ENCODE measurements around the gene ANKFN1.

The ANKFN1 gene

DNA sequence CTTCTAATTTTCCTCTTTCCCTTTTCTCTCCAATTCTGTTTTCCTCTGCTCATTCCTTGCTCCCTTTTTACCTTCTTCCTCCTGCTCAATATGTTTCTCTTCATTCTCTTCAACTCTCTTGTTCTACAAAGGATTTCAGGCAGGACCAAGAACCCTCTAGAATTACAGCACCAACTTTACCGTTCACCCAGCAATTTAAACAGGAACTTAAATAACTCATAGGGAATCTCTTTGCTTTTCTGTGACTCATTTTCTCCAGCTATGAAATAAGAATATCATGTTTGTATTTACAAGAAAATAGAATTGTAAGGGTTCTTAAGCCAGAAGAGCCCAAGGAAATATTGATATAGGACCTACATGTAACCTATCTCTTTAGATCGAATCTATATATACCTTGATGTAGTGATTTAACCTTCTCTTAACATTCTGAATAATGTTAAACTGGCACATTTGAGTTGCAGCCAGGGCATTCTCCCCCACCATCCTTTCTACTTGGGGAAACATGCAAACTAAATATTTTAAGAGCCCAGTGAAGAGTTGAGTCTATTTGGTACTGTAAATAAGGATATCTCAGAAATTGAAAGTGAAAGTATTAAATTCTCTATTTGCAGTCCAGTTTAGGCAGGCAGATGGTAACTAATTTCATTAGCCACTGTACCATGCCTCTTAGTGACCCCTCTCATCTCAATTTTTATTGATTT, 137.0 kb downstream of the ANKFN1 start:
- DNase-seq = no peak

DNA sequence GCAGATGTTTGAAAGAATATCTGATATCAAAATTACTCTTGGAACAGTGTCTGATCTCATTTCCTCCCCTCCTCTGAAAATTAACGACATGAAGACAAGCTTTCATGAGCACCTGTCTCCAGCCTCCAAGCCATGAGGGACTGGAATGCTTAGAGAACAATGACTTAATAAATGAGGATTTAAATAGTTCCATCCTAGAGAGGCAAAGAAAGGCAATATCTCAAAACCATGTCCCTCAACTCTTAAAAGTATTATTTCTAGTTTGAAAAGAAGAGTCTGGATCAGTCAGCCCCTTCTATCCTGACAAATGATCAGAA, 137.5 kb downstream of the ANKFN1 start:
- no peak for DNase-seq

DNA sequence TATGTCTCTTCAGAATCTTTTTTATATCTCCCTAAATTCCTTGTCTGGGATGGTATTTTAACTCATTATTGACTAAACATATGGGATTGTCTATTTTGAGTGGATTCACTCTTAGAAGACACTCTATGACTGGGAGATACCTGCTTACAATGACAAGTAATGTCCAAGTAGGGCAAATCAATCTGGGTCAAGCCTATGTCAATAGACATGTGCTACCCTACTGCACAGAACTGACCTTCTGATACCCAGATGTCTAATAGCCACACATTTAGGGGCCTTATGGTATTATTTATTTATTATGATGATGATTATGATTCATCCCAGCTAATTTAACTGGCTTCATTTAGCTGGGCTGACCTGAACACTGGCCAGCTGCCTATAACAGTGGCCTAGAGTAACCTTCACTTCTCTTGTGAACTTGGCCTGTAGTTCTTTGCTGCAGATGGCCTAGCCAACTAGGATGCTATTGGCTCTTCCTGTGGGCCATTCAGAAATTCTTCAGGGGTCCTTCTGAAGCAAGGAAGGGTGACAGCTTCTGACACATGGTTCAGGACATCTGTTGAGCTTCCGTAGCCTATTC, 138.0 kb downstream of the ANKFN1 start:
- no peak for DNase-seq

DNA sequence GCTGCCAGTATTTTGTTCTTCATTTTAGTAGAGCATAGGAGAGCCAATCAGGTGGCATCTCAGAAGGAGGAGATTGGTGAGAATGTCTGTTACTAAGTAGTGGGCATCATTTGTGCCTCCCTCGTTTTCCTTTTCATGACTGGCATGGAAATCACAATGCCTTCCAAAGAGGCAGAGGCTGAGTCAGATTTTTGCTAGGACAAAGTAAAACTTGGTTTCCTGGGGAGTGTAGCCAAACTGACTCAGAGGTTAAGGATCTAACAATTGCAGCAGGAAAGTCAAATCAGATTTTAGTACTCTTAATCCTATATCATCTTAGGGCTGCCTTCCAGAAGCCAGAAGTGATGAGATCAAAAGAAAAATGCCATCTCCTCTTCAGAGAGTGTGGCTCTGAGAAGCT, 138.7 kb downstream of the ANKFN1 start:
- DNase-seq = no peak

DNA sequence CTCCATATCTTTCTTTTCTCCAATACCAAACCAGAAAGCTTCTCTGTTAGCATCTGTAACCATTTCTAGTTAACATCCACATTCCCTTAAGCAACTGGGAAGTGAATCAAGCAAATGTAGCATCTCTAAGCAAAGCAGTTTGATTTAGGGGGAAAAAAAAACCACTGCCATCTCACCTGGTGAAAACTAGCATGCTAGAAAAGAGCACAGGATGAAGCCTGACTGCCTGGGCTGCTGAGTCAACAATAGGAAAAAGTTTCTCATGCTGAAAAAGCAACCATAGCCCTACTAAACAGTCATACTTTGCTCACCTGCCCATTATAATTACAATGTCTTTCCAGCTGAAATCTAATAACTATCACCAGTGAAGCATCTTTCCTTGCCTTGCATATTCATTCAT, 139.3 kb downstream of the ANKFN1 start:
- no peak for DNase-seq

DNA sequence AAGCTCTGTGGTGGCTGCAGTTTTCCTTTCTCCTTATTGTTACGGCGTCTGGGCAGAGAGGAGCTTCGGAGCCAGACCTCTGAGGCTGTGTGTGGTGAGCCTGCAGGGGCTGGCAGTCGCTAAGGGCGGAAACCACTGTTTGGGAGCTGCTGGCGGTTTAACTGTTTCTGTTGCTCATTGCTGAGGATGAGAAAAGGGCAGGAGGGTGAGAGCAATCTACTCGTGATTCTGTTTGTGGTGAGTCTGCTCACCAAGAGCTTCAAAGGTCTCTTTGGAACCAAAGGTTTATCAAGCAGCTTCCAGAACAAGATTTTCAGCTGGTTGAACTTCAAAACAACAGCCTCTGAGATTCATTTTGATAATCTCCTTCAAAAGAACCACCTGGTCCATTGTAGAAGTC, 143.9 kb downstream of the ANKFN1 start:
- DNase-seq = peak; percentile 6

DNA sequence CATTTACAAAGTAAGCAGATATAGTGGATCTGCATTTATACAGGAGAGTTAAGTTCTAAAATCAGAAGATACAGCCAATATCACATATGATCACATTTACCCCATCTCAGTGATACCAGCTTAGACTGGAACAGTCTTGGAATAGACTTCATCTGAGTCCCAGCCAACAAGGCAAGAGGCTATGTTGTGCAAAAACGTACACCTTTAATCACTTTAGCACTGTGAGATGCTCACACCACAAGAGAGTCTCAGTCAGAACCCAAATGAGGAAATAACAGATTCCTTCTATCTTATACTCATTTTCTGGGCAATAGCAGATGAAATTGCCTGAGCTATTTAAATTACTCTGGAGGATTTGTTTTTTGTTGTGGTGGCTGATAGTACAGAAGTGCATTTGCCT, 145.6 kb downstream of the ANKFN1 start:
- no peak for DNase-seq

DNA sequence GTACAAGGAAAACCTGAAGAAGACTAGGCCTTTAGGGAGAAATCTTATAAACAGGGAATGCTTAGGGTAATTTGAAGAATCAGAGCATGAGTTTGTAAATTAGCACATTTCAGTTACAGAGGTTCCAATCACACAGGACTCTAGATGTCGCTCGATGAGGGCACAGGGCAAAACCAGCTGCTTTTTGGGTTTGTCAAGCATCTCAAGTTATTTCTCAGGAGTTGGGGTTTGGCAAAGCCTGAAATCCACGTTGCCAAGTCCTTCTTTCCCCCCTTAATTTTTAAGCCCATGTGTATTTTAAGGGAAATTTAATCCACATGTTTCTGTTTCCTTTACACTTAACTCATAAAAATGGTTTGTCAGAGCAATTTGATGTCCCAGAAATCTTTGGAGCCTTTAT, 146.9 kb downstream of the ANKFN1 start:
- DNase-seq = no peak

DNA sequence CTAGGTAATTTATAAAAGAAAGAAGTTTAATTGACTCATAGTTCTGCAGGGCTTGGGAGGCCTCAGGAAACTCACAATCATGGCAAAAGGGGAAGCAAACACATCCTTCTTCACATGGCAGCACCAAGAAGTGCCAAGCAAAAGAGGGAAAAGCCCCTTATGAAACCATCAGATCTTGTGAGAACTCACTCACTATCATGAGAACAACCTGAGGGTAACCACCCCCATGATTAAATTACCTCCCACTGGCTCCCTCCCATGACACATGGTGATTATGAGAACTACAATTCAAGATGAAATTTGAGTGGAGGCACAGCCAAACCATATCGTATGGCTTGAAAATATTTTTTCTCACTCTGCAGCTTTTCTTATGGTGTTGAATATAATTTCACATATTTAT, 151.7 kb downstream of the ANKFN1 start:
- no peak for DNase-seq

DNA sequence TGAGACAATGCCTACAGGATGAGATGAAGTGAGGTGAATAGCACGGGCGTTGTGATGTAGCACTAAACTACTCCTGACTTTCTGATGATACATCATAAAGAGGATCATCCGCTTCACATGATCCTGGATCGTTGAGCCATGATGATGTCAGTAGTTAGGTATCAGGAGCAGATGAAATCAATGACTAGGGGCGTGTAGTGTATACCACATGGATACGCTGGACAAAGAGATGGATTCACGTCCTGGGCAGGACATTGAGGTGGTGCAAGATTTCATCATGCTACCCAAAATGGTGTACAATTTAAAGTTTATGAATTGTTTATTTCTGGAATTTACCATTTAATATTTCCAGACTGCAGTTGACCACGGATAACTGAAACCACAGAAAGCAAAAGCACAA, 156.6 kb downstream of the ANKFN1 start:
- DNase-seq = no peak

DNA sequence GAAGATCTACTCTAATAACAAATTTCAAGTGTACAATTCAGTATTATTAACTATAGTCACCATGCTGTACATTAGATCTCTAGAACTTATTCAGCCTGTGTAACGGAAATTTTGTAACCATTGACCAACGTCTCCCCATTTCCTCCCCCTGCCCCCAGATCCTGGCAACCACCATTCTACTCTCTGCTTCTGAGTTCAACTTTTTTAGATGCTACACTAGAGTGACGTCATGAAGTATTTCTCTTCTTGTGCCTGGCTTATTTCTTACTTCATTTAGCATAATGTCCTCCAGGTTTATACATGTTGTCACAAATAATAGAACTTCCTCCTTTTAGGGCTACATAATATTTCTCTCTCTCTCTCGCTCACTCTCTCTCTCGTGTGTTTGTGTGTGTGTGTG, 157.5 kb downstream of the ANKFN1 start:
- DNase-seq = no peak

DNA sequence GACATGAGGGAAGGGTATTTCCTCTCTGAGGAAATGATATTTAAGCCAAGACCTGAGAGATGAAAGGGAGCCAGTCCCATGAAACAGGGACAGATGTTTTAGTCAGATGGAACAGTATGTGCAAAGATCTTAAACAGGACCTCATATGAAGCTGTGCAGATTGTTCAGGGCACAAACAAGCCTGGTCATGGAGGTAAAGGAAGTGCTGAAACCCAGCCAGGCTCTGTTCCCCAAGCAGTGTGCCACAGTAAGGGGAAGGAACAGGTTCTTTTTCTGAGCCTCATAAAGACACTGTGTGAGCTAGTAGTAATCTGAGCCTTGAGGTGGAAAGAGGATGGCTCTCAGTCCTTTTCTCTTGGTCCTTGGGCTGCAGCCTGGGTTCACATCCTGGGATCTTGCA, 159.9 kb downstream of the ANKFN1 start:
- DNase-seq = no peak

DNA sequence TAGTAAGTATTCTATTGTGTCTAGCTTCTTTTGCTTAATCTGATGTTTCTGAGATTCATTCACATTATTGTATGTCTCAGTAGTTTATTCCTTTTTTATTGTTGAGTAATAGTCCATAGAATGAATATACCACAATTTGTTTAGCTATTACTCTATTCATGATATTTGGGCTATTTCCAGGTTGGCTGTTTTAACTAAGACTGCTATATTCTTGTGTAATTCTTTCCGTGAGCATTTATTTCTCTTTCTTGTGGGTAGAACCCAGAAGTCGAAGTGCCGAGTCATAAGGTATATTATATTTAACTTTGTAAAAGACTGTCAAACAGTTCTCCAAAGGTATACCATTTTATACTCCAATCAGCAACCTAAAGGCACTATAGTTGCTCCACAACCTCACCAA, 160.8 kb downstream of the ANKFN1 start:
- DNase-seq = no peak

DNA sequence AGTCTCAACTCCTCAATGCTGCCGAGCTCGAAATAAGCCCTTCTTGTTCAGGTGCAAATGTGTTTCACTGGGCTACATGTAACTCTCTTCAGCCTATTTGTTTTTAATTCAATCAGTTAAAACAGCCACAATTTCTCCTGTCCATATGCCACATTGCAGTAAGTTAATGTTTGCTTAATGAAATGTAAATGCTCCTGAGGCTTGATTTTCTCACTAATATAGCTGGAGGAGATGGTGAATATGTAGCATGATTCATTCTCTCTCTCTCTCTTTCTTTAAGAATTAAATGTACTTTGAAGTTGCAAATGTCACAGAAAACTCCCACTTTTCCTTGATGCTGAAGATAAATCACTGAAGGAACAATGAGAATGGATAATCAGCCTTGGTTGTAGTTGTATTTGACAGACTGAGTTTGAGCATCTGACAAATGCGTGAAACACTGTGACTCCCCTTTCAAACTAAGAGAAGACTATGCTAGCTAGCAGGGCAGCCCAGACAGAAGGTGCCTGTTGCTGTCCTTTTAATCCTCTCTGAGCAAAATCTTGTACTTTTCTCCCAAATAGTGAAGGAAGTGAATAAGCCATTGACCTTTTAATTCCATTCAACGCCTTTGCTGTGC, 161.8 kb downstream of the ANKFN1 start:
- DNase-seq = no peak

DNA sequence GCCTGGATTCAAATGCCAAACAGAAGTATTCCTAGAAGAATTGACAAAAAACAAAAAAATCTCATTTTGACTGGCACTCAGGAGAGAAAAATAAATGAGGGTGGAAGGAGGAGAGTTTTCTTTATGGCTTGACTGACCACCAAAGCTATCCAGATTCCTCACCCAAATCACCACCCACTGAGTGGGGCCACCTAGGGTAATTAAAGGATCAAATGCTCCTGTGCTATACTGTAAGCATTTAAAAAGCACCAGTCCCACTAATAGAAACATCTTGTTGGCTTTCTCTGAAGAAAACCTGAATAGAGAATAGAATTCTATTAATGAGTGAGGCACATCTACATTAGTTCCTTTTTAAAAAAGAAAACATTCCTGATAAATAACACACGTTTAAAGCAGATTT, 163.3 kb downstream of the ANKFN1 start:
- no peak for DNase-seq

DNA sequence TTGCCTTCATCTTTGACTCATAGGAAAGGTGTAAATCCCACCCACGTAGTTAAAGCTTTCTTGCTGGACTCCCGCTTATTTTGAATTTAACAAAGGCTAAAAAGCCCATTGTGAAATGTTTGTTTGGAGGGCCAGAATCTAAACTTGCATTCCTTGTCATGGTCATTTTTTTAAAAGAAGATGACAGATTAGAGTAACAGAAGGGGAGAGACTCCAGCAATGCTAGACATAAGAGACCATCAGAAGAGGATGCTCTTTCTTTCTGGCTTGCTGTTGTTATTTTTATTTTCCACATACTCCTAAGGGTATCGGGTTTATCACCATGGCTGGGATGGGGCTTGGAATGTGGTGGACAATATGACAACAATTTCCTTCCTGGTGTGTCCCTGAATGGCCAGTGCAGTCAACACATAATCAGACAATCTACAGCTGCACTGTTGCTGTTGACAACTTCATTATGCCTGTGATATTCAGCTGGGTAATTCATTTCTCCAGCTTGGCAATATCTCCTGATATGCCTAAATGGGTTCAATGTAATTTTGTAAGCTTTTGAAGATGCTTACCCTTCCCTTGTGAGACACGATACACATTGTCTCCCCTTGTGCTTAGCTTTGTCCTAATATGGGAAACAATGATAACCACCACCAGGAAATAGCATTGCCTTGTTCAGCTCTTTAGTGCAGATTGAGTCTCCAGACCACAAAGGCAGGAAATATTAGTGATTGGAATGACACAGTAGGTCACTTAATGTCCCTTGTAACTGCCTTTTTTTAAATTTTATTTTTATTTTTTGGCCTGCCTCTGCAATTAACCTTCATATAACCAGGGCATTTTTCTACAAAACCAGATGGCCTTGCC, 164.3 kb downstream of the ANKFN1 start:
- no peak for DNase-seq

DNA sequence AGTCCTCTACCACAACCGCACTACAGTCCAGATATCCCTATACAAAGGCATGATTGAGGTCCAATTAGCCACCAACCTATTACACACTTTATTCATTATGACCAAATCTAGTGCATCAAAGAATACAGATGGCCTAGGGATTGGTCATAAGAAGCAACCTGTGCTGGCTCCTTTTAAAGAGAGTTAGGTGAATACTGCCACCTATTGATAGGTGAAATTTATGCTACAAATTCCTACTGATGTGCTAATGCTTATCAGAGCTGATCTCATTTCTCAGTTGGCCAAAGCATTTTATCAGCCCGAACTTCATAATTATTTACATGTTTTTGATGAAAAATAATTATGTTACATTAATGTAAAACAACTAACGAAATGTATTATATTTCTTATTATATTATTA, 166.3 kb downstream of the ANKFN1 start:
- DNase-seq = no peak

DNA sequence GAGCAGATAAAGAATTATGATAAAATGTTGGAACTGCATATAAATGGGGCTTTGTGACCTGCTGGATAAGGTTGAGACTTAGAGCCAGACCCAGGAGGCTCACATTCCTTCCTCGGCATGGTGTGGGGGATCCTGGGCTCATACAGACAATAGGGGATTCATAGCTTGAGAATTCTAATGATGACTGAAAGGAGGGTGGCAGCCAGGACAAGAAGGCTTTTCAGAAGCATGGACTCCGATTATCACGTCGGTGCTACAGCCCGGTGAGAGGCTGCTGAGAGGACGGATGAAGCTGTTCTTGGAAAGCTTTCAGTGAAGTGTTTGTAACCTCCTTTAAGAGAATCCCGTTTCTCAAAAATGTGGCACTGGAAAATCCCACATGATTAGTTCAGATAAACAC, 167.2 kb downstream of the ANKFN1 start:
- no peak for DNase-seq

DNA sequence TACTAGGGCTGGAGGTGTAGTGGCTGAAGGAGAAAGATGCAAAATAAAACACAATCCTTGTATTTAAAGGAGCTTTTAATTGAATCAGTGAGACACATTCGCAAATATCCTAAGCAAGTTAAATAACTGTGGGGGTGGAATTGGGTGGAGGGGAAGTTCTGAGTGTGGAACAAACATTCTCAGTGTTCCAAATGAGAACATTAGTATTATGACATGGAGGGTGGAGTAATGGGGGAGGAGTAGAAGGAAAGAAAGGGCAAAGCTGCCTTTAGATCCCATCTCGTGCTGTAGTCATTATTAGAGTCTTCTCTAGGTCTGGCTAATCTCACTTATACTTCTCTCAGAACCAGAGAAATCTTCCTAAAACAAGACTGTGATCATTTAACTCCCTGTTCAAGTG, 169.7 kb downstream of the ANKFN1 start:
- no peak for DNase-seq

DNA sequence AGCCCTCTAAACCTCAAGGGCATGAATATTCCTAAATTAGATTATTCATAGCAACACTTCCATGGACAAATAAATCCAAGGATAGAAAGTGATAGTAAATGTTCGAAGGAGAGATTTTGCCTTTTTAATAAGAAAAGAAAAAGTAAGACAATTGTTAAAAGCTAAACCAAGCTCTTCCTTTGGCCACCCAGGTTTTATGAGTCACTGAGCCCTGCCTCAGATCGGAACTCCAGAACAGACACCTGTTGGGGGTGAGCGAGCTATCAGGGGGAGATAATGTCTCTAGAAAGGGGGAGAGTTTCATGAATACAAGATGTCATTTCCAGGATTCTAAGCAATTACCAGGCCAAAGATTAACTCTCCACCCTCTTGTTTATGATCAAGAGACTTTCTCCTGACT, 171.4 kb downstream of the ANKFN1 start:
- no peak for DNase-seq

DNA sequence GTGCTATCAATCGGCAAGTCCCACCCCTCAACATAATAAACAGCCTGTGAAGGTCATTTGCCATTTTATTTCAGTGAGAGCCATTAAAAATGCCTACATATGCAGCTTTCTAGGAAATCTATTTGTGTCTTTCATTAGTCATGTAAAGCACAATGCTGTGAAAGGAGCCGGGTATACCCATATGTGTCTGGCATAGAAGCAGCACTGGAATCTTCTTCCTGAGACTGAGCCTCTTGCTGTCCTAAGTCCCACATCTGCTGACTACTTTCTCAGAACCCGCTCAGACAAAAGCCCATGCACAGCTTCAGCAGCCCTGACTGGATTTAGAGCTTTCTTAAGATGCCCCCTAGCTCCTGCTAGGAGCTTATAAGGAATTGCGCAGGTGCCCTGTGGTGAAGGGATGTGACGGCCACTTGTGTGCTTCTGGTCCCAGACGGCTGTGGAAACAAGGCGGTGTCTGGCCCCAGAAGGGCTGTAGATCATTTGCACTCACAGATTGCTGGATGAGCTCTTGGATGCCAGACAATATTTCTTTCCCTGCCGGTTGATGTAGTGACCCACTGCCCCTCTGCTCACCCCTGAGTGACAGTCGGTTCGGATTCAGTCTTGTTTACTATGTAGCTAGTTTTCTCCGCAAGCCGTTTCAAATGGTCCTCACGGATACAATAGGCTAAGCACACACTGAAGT, 172.2 kb downstream of the ANKFN1 start:
- no peak for DNase-seq

DNA sequence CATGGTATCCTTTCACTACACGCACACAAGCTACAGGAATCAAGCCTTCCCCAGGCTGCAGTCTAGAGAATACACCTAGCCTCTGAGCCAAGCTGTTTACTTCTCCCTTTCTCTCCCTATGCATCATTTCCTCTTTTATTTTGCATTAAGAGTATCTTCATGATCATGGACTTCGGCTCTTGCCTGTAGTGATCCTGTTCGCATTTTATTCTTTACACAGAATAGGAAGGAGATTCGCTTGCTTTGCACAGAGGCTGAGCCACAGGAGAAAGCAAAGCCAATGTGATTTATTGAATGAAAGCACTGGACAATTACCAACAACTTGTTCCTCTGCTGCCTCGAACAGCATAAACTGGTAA, 172.7 kb downstream of the ANKFN1 start:
- DNase-seq = no peak

DNA sequence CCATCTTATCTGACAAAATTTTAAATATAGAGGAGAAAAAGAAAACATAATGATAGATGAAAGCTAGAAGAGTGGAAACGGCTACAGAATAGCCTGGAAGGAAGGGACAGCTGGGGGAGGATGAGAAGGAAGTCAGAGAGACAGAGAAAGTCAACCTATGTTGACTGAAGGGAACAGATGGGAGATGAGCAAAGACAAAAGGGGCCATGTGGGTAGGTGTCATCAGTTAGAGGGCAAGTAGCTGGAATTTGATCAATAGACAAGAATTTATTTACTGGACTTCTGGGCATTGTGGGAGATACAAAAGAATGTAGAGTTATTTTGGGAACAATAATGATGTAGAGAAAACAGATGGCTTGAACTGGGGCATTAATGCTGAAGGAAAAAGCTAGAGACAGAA, 194.4 kb downstream of the ANKFN1 start:
- DNase-seq = no peak

DNA sequence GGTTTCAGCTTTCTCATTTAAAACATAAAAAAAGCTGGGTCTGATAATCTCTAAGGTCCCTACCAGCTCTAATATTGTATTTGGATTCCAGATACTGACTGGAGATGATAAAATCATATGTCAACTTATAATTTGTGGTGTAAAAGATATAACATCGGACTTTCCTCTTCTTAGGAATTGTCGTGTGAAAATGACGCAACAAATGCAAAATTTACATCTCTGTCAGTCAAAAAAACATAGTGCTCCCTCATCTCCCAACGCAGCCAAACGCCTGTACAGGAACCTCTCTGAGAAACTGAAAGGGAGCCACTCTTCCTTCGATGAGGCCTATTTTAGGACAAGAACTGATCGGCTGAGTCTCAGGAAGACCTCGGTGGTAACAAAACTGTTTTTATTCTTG, 197.3 kb downstream of the ANKFN1 start:
- no peak for DNase-seq
